ENCODE data around the gene PPM1A.

Gene PPM1A

DNA sequence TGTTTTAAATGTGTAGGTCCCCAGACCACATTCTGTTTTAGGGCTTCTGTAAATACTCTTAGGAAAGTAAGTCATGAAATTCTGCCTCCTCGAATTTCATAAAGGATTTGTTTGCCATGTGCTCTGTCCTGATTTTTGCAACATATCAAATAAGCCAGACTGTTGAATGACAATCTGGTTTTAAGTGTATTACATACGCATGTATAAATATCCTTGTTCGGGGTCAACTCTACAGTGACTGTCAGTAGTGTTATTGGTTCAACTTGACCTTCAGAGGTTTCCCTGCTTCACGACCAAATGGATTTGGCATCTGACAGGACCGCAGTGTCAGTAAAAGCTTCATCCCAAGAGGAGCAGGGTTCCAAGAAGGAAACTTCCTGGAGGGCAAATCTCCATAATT lies 52.7 kb downstream of the PPM1A start:
- TF ChIP-seq, protein P1, sequence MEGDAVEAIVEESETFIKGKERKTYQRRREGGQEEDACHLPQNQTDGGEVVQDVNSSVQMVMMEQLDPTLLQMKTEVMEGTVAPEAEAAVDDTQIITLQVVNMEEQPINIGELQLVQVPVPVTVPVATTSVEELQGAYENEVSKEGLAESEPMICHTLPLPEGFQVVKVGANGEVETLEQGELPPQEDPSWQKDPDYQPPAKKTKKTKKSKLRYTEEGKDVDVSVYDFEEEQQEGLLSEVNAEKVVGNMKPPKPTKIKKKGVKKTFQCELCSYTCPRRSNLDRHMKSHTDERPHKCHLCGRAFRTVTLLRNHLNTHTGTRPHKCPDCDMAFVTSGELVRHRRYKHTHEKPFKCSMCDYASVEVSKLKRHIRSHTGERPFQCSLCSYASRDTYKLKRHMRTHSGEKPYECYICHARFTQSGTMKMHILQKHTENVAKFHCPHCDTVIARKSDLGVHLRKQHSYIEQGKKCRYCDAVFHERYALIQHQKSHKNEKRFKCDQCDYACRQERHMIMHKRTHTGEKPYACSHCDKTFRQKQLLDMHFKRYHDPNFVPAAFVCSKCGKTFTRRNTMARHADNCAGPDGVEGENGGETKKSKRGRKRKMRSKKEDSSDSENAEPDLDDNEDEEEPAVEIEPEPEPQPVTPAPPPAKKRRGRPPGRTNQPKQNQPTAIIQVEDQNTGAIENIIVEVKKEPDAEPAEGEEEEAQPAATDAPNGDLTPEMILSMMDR (conservative IDR thresholded peaks at IDR 0.05; ENCODE audit: low read length) = no peak
- no peak for TF ChIP-seq EZH2phosphoT487 (IDR thresholded peaks at IDR 0.05; ENCODE audit: borderline replicate concordance)

DNA sequence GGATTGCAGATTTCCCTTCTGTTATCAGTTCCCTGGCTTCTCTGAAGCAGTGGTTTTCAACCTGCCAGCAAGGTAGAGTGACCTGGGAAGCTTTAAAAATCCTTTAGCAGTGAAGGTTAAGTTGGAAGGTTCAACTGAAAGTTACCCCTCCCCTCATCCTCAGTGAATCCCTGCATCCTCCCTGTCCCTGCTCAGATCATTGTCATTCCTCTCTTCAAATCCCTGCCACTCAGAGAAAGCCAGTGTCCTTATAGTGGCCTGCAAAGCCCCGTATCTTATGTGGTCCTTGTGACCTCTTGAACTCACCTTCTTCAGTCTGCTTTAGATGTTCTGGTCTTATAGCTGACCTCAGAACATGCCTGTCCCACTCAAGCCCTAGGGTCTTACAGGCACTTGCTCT lies 53.6 kb downstream of the PPM1A start:
- no peaks in the 10 kb centered on the region for H3K9me2 ChIP-seq (replicated peaks; ENCODE audit: low read depth, low read length)
- H4K20me1 ChIP-seq (ENCODE audit: insufficient read depth, low read length, poor library complexity, severe bottlenecking) = no peaks in the 10 kb centered on the region
- H3K9me3 ChIP-seq (ENCODE audit: insufficient read depth, low read depth, low read length) = no peaks in the 10 kb centered on the region
- H3K9ac ChIP-seq (ENCODE audit: low read depth, low read length, poor library complexity, severe bottlenecking) = no peak overlapping the region
- no peak for TF ChIP-seq EZH2phosphoT487 (IDR thresholded peaks at IDR 0.05; ENCODE audit: borderline replicate concordance)
- TF ChIP-seq, protein P1 (conservative IDR thresholded peaks at IDR 0.05; ENCODE audit: low read length) = no peak
- no peak overlapping the region for H2AFZ ChIP-seq (ENCODE audit: low read length)
- H3K4me2 ChIP-seq (ENCODE audit: low read depth, low read length, poor library complexity, severe bottlenecking) = no peak overlapping the region
- H3K27me3 ChIP-seq (ENCODE audit: insufficient read depth, low read length, poor library complexity, severe bottlenecking) = no peaks in the 10 kb centered on the region
- H3K4me1 ChIP-seq (ENCODE audit: insufficient read depth, low read length, poor library complexity, severe bottlenecking) = no peaks in the 10 kb centered on the region
- H3K36me3 ChIP-seq (ENCODE audit: insufficient read depth, low read length) = no peaks in the 10 kb centered on the region
- no peaks in the 10 kb centered on the region for H3K79me2 ChIP-seq (ENCODE audit: insufficient read depth, low read length)
- H3K4me3 ChIP-seq (ENCODE audit: low read length, poor library complexity, severe bottlenecking) = no peak overlapping the region
- H3F3A ChIP-seq (ENCODE audit: low read depth) = no peaks in the 10 kb centered on the region

More for the DNA sequence above, 52.7 kb downstream of the PPM1A start:
- Histone ChIP-seq H4K20me1 (ENCODE audit: insufficient read depth, low read length, poor library complexity, severe bottlenecking) (no peaks in the 10 kb centered on the region), H3K4me3 (ENCODE audit: low read length, poor library complexity, severe bottlenecking) (no peak overlapping the region), H3K9me2 (replicated peaks; ENCODE audit: low read depth, low read length) (no peaks in the 10 kb centered on the region), H3K9ac (ENCODE audit: low read depth, low read length, poor library complexity, severe bottlenecking) (no peak overlapping the region), H3K79me2 (ENCODE audit: insufficient read depth, low read length) (no peaks in the 10 kb centered on the region), H3K4me2 (ENCODE audit: low read depth, low read length, poor library complexity, severe bottlenecking) (no peak overlapping the region), H3K36me3 (ENCODE audit: insufficient read depth, low read length) (no peaks in the 10 kb centered on the region), H3F3A (ENCODE audit: low read depth) (no peaks in the 10 kb centered on the region), H2AFZ (ENCODE audit: low read length) (no peak overlapping the region), H3K4me1 (ENCODE audit: insufficient read depth, low read length, poor library complexity, severe bottlenecking) (peaks cover 4% of the 10 kb centered on the region), H3K27me3 (ENCODE audit: insufficient read depth, low read length, poor library complexity, severe bottlenecking) (no peaks in the 10 kb centered on the region), H3K9me3 (ENCODE audit: insufficient read depth, low read depth, low read length) (no peaks in the 10 kb centered on the region)

DNA sequence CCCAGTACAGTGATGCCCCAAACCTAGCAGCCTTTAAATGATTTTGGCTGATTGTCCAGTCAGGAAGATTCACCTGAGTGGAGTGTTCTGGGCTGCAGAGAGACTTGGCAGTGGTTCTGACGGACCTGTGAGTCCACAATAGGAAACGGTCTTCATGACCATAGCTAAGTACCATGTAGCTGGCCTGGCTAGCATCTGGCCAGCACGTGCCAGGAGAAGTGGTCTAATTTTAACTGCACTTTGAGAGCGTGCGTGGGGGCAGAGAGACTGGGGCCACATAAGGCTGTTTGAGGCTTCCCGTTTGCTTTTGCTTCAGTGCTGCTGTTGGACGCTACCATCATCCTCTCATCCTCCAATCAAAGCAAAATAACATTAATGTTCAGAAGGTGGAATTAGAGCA lies 54.7 kb downstream of the PPM1A start:
- Histone ChIP-seq H3K9me3 (ENCODE audit: insufficient read depth, low read depth, low read length) (no peaks in the 10 kb centered on the region), H2AFZ (ENCODE audit: low read length) (no peak overlapping the region), H3K9me2 (replicated peaks; ENCODE audit: low read depth, low read length) (no peaks in the 10 kb centered on the region), H3K9ac (ENCODE audit: low read depth, low read length, poor library complexity, severe bottlenecking) (no peak overlapping the region), H3K79me2 (ENCODE audit: insufficient read depth, low read length) (no peaks in the 10 kb centered on the region), H3K4me1 (ENCODE audit: insufficient read depth, low read length, poor library complexity, severe bottlenecking) (no peaks in the 10 kb centered on the region), H3K27me3 (ENCODE audit: insufficient read depth, low read length, poor library complexity, severe bottlenecking) (no peaks in the 10 kb centered on the region), H3K4me2 (ENCODE audit: low read depth, low read length, poor library complexity, severe bottlenecking) (no peak overlapping the region), H4K20me1 (ENCODE audit: insufficient read depth, low read length, poor library complexity, severe bottlenecking) (no peaks in the 10 kb centered on the region), H3K4me3 (ENCODE audit: low read length, poor library complexity, severe bottlenecking) (no peak overlapping the region), H3F3A (ENCODE audit: low read depth) (no peaks in the 10 kb centered on the region), H3K36me3 (ENCODE audit: insufficient read depth, low read length) (no peaks in the 10 kb centered on the region)
- TF ChIP-seq, protein P1 (conservative IDR thresholded peaks at IDR 0.05; ENCODE audit: low read length) = no peak
- TF ChIP-seq EZH2phosphoT487 (IDR thresholded peaks at IDR 0.05; ENCODE audit: borderline replicate concordance) = no peak

Measured in Loucy (cell line).